ENCODE data around the gene CLEC18A. TPM values are rescaled to one million over a fixed set of nuclear protein-coding genes. Genes with fewer than 3 reads are reported as not detected.

Gene CLEC18A
- total RNA-seq, 1 donor from 2014 or later, result 2.0 TPM

GRCh38 chr16:69931631-69932030 lies 19.5 kb upstream of the CLEC18A start:
- Histone ChIP-seq H3K4me1 (no peaks in the 10 kb centered on the region), H3K27me3 (no peaks in the 10 kb centered on the region), H3K4me3 (no peak overlapping the region), H3K36me3 (peaks cover 72% of the 10 kb centered on the region), H3K27ac (no peak overlapping the region), H3K9me3 (no peaks in the 10 kb centered on the region)
- DNase-seq (no peak), ATAC-seq (no peak)
- TF ChIP-seq CTCF (IDR thresholded peaks at IDR 0.05), result no peak
- intact Hi-C loops (cut with DNase I), result loop anchor here (10.0 kb wide), 1 partner anchor 137 kb away; no protein-coding TSS in a partner anchor

GRCh38 chr16:69932228-69932627 lies 18.9 kb upstream of the CLEC18A start:
- Histone ChIP-seq H3K27ac (no peak overlapping the region), H3K27me3 (no peaks in the 10 kb centered on the region), H3K36me3 (peaks cover 78% of the 10 kb centered on the region), H3K4me3 (no peak overlapping the region), H3K4me1 (no peaks in the 10 kb centered on the region), H3K9me3 (no peaks in the 10 kb centered on the region)
- DNase-seq (no peak), ATAC-seq (no peak)
- no peak for TF ChIP-seq CTCF (IDR thresholded peaks at IDR 0.05)
- intact Hi-C loops (cut with DNase I), result loop anchor here (10.0 kb wide), 1 partner anchor 137 kb away; no protein-coding TSS in a partner anchor

- DNase-seq, result no peak
- Histone ChIP-seq H3K36me3 (peaks cover 84% of the 10 kb centered on the region), H3K4me3 (no peak overlapping the region), H3K27ac (no peak overlapping the region), H3K27me3 (no peaks in the 10 kb centered on the region), H3K9me3 (no peaks in the 10 kb centered on the region), H3K4me1 (no peaks in the 10 kb centered on the region)
- intact Hi-C loops (cut with DNase I), result loop anchor here (10.0 kb wide), 1 partner anchor 138 kb away; no protein-coding TSS in a partner anchor
- TF ChIP-seq CTCF (IDR thresholded peaks at IDR 0.05), result no peak
- no peak for ATAC-seq
Measured at GRCh38 chr16:69932691-69933392, 18.3 kb upstream of the CLEC18A start.

GRCh38 chr16:69934044-69934443 lies 17.1 kb upstream of the CLEC18A start:
- Histone ChIP-seq H3K4me3 (no peak overlapping the region), H3K4me1 (no peaks in the 10 kb centered on the region), H3K9me3 (no peaks in the 10 kb centered on the region), H3K27ac (no peak overlapping the region), H3K27me3 (no peaks in the 10 kb centered on the region), H3K36me3 (peaks cover 96% of the 10 kb centered on the region)
- ATAC-seq (no peak), DNase-seq (no peak)
- intact Hi-C loops (cut with DNase I), result loop anchor here (10.0 kb wide), 1 partner anchor 139 kb away; no protein-coding TSS in a partner anchor
- TF ChIP-seq CTCF (IDR thresholded peaks at IDR 0.05), result no peak

GRCh38 chr16:69934751-69935150 lies 16.4 kb upstream of the CLEC18A start:
- H3K4me3 ChIP-seq, result no peak overlapping the region
- DNase-seq (no peak), ATAC-seq (no peak)
- H3K36me3 ChIP-seq, result peaks cover 96% of the 10 kb centered on the region
- TF ChIP-seq CTCF (IDR thresholded peaks at IDR 0.05), result no peak
- intact Hi-C loops (cut with DNase I), result loop anchor here (10.0 kb wide), 1 partner anchor 140 kb away; no protein-coding TSS in a partner anchor
- no peak overlapping the region for H3K27ac ChIP-seq
- H3K4me1 ChIP-seq, result no peaks in the 10 kb centered on the region
- no peaks in the 10 kb centered on the region for H3K9me3 ChIP-seq
- no peaks in the 10 kb centered on the region for H3K27me3 ChIP-seq
